Measurements from ENCODE around the gene PCDH9. TPM values are rescaled to one million over a fixed set of nuclear protein-coding genes. Genes with fewer than 3 reads are reported as not detected.

PCDH9 gene
- total RNA-seq, 2 donors from 2014 or later, result 0.20 to 0.50 TPM

- Mint-ChIP-seq H3K9me3 (no peaks in the 10 kb centered on the region), H3K4me3 (no peak overlapping the region), H3K4me1 (ENCODE audit: low read depth in 2 of 2) (no peaks in the 10 kb centered on the region), H3K27ac (no peak overlapping the region), H3K27me3 (no peaks in the 10 kb centered on the region), H3K36me3 (no peaks in the 10 kb centered on the region)
- DNase-seq (ENCODE audit: low spot score) (no peak), ATAC-seq (no peak)
Measured at GRCh38 chr13:66429156-66429555, 801.0 kb downstream of the PCDH9 start.

GRCh38 chr13:66427458-66427861 lies 802.7 kb downstream of the PCDH9 start:
- no peak for DNase-seq (ENCODE audit: low spot score)
- no peak overlapping the region for H3K4me3 Mint-ChIP-seq
- no peak for ATAC-seq
- H3K4me1 Mint-ChIP-seq (ENCODE audit: low read depth in 2 of 2), result no peaks in the 10 kb centered on the region
- peaks cover 4% of the 10 kb centered on the region for H3K36me3 Mint-ChIP-seq
- peaks cover 4% of the 10 kb centered on the region for H3K9me3 Mint-ChIP-seq
- peaks cover 0 to 1% of the 10 kb centered on the region in 2 donors for H3K27me3 Mint-ChIP-seq
- no peak overlapping the region for H3K27ac Mint-ChIP-seq

GRCh38 chr13:66425741-66426140 lies 804.4 kb downstream of the PCDH9 start:
- peaks cover 11% of the 10 kb centered on the region for H3K36me3 Mint-ChIP-seq
- H3K27ac Mint-ChIP-seq, result no peak overlapping the region
- H3K9me3 Mint-ChIP-seq, result peaks cover 13% of the 10 kb centered on the region
- peaks cover 0 to 2% of the 10 kb centered on the region in 2 donors for H3K27me3 Mint-ChIP-seq
- no peaks in the 10 kb centered on the region for H3K4me1 Mint-ChIP-seq (ENCODE audit: low read depth in 2 of 2)
- ATAC-seq (no peak), DNase-seq (ENCODE audit: low spot score) (no peak)
- H3K4me3 Mint-ChIP-seq, result no peak overlapping the region

- no peak for DNase-seq (ENCODE audit: low spot score)
- Mint-ChIP-seq H3K4me3 (no peak overlapping the region), H3K27ac (no peak overlapping the region), H3K9me3 (peaks cover 13% of the 10 kb centered on the region), H3K36me3 (peaks cover 13% of the 10 kb centered on the region), H3K27me3 (peaks cover 0 to 2% of the 10 kb centered on the region in 2 donors), H3K4me1 (ENCODE audit: low read depth in 2 of 2) (no peaks in the 10 kb centered on the region)
- no peak for ATAC-seq
Measured at GRCh38 chr13:66424422-66424821, 805.7 kb downstream of the PCDH9 start.

GRCh38 chr13:66415444-66415843 lies 814.7 kb downstream of the PCDH9 start:
- H3K27me3 Mint-ChIP-seq, result no peaks in the 10 kb centered on the region
- DNase-seq (ENCODE audit: low spot score), result no peak
- H3K36me3 Mint-ChIP-seq, result peaks cover 7% of the 10 kb centered on the region
- H3K9me3 Mint-ChIP-seq, result peaks cover 8% of the 10 kb centered on the region
- no peak for ATAC-seq
- H3K4me3 Mint-ChIP-seq, result no peak overlapping the region
- H3K27ac Mint-ChIP-seq, result no peak overlapping the region
- no peaks in the 10 kb centered on the region for H3K4me1 Mint-ChIP-seq (ENCODE audit: low read depth in 2 of 2)

GRCh38 chr13:66414066-66414800 lies 815.9 kb downstream of the PCDH9 start:
- no peaks in the 10 kb centered on the region for H3K4me1 Mint-ChIP-seq (ENCODE audit: low read depth in 2 of 2)
- peaks cover 7% of the 10 kb centered on the region for H3K36me3 Mint-ChIP-seq
- DNase-seq (ENCODE audit: low spot score), result no peak
- H3K27ac Mint-ChIP-seq, result no peak overlapping the region
- peaks cover 8% of the 10 kb centered on the region for H3K9me3 Mint-ChIP-seq
- ATAC-seq, result no peak
- H3K27me3 Mint-ChIP-seq, result no peaks in the 10 kb centered on the region
- H3K4me3 Mint-ChIP-seq, result no peak overlapping the region

- Mint-ChIP-seq H3K27me3 (no peaks in the 10 kb centered on the region), H3K4me1 (ENCODE audit: low read depth in 2 of 2) (no peaks in the 10 kb centered on the region), H3K27ac (no peak overlapping the region), H3K4me3 (no peak overlapping the region), H3K36me3 (no peaks in the 10 kb centered on the region), H3K9me3 (no peaks in the 10 kb centered on the region)
- no peak for DNase-seq (ENCODE audit: low spot score)
- ATAC-seq, result no peak
Measured at GRCh38 chr13:66410314-66410713, 819.8 kb downstream of the PCDH9 start.

GRCh38 chr13:66409542-66409941 lies 820.6 kb downstream of the PCDH9 start:
- no peaks in the 10 kb centered on the region for H3K36me3 Mint-ChIP-seq
- H3K9me3 Mint-ChIP-seq, result no peaks in the 10 kb centered on the region
- no peaks in the 10 kb centered on the region for H3K27me3 Mint-ChIP-seq
- no peak overlapping the region for H3K27ac Mint-ChIP-seq
- H3K4me3 Mint-ChIP-seq, result no peak overlapping the region
- DNase-seq (ENCODE audit: low spot score) (no peak), ATAC-seq (no peak)
- no peaks in the 10 kb centered on the region for H3K4me1 Mint-ChIP-seq (ENCODE audit: low read depth in 2 of 2)

- no peaks in the 10 kb centered on the region for H3K27me3 Mint-ChIP-seq
- H3K36me3 Mint-ChIP-seq, result no peaks in the 10 kb centered on the region
- ATAC-seq (no peak), DNase-seq (ENCODE audit: low spot score) (no peak)
- H3K4me3 Mint-ChIP-seq, result no peak overlapping the region
- no peaks in the 10 kb centered on the region for H3K4me1 Mint-ChIP-seq (ENCODE audit: low read depth in 2 of 2)
- H3K27ac Mint-ChIP-seq, result no peak overlapping the region
- H3K9me3 Mint-ChIP-seq, result no peaks in the 10 kb centered on the region
Measured at GRCh38 chr13:66407128-66407527, 823.0 kb downstream of the PCDH9 start.

- Mint-ChIP-seq H3K4me1 (ENCODE audit: low read depth in 2 of 2) (no peaks in the 10 kb centered on the region), H3K9me3 (no peaks in the 10 kb centered on the region), H3K4me3 (no peak overlapping the region), H3K27me3 (no peaks in the 10 kb centered on the region), H3K27ac (no peak overlapping the region), H3K36me3 (no peaks in the 10 kb centered on the region)
- no peak for DNase-seq (ENCODE audit: low spot score)
- no peak for ATAC-seq
Measured at GRCh38 chr13:66405908-66406802, 824.0 kb downstream of the PCDH9 start.

- no peaks in the 10 kb centered on the region for H3K27me3 Mint-ChIP-seq
- ATAC-seq (no peak), DNase-seq (ENCODE audit: low spot score) (no peak)
- no peaks in the 10 kb centered on the region for H3K36me3 Mint-ChIP-seq
- H3K4me3 Mint-ChIP-seq, result no peak overlapping the region
- no peaks in the 10 kb centered on the region for H3K9me3 Mint-ChIP-seq
- H3K4me1 Mint-ChIP-seq (ENCODE audit: low read depth in 2 of 2), result peaks cover 0 to 3% of the 10 kb centered on the region in 2 donors
- H3K27ac Mint-ChIP-seq, result no peak overlapping the region
Measured at GRCh38 chr13:66402546-66402945, 827.6 kb downstream of the PCDH9 start.

GRCh38 chr13:66402066-66402465 lies 828.1 kb downstream of the PCDH9 start:
- H3K4me1 Mint-ChIP-seq (ENCODE audit: low read depth in 2 of 2), result peaks cover 0 to 3% of the 10 kb centered on the region in 2 donors

GRCh38 chr13:66400292-66400691 lies 829.8 kb downstream of the PCDH9 start:
- no peak for ATAC-seq
- no peak for DNase-seq (ENCODE audit: low spot score)
- Mint-ChIP-seq H3K36me3 (no peaks in the 10 kb centered on the region), H3K9me3 (no peaks in the 10 kb centered on the region), H3K4me1 (ENCODE audit: low read depth in 2 of 2) (peaks cover 0 to 3% of the 10 kb centered on the region in 2 donors), H3K27me3 (no peaks in the 10 kb centered on the region), H3K27ac (no peak overlapping the region), H3K4me3 (no peak overlapping the region)

More at GRCh38 chr13:66402066-66402465, 828.1 kb downstream of the PCDH9 start:
- H3K27ac Mint-ChIP-seq, result no peak overlapping the region
- no peaks in the 10 kb centered on the region for H3K27me3 Mint-ChIP-seq
- ATAC-seq, result no peak
- DNase-seq (ENCODE audit: low spot score), result no peak
- H3K4me3 Mint-ChIP-seq, result no peak overlapping the region
- no peaks in the 10 kb centered on the region for H3K9me3 Mint-ChIP-seq
- H3K36me3 Mint-ChIP-seq, result no peaks in the 10 kb centered on the region

- H3K36me3 Mint-ChIP-seq, result no peaks in the 10 kb centered on the region
- H3K9me3 Mint-ChIP-seq, result no peaks in the 10 kb centered on the region
Measured at GRCh38 chr13:66399873-66400272, 830.3 kb downstream of the PCDH9 start.

More at GRCh38 chr13:66399873-66400272, 830.3 kb downstream of the PCDH9 start:
- ATAC-seq (no peak), DNase-seq (ENCODE audit: low spot score) (no peak)
- H3K27me3 Mint-ChIP-seq, result no peaks in the 10 kb centered on the region
- H3K27ac Mint-ChIP-seq, result no peak overlapping the region
- H3K4me3 Mint-ChIP-seq, result no peak overlapping the region
- peaks cover 0 to 3% of the 10 kb centered on the region in 2 donors for H3K4me1 Mint-ChIP-seq (ENCODE audit: low read depth in 2 of 2)

All from natural killer cell treated with Interleukin-12 subunit alpha and Interleukin-12 subunit beta and Interleukin-15 and Interleukin-18, amount 100 ng/mL, for 72 hours (primary cell).